Ishikawa (cell line): Measurements from ENCODE around the gene TFRC.

Experiments
- CEBPB ChIP-seq: IDR thresholded peaks from 2 replicates; pipeline ENCODE4 v1.6.1; 2012
- CREB1 ChIP-seq: IDR thresholded peaks from 2 replicates; pipeline ENCODE4 v1.6.1; 2012; ENCODE audit warnings: low read depth
- EGR1 ChIP-seq: IDR thresholded peaks from 2 replicates; pipeline ENCODE4 v1.6.1; 2012
- EP300 ChIP-seq: IDR thresholded peaks from 2 replicates; pipeline ENCODE4 v1.6.1; 2012; ENCODE audit warnings: borderline replicate concordance
- MAX ChIP-seq: IDR thresholded peaks from 2 replicates; pipeline ENCODE4 v1.6.1; 2012
- RAD21 ChIP-seq: IDR thresholded peaks from 2 replicates; pipeline ENCODE4 v1.6.1; 2012; ENCODE audit warnings: low read depth
- REST ChIP-seq: IDR thresholded peaks from 2 replicates; pipeline ENCODE4 v1.6.1; 2012; ENCODE audit warnings: low read depth, mild to moderate bottlenecking
- TAF1 ChIP-seq: IDR thresholded peaks from 2 replicates; pipeline ENCODE4 v1.6.1; 2012; ENCODE audit warnings: low read depth, mild to moderate bottlenecking
- TCF12 ChIP-seq: IDR thresholded peaks from 2 replicates; pipeline ENCODE4 v1.6.1; 2012; ENCODE audit warnings: low read depth
- TEAD4 ChIP-seq: IDR thresholded peaks from 2 replicates; pipeline ENCODE4 v1.6.1; 2012
- USF1 ChIP-seq: IDR thresholded peaks from 2 replicates; pipeline ENCODE4 v1.6.1; 2012
- YY1 ChIP-seq: IDR thresholded peaks from 2 replicates; pipeline ENCODE4 v1.6.1; 2012; ENCODE audit warnings: low read depth
- ZBTB7A ChIP-seq: IDR thresholded peaks from 2 replicates; pipeline ENCODE4 v1.6.1; 2012; ENCODE audit warnings: low read depth

GRCh38 chr3:196054661-196055060 is 27.2 kb downstream of the TFRC start:
- TF ChIP-seq EP300, result no peak
- no peak for TF ChIP-seq MAX
- TF ChIP-seq USF1, result no peak
- TF ChIP-seq YY1, result no peak
- TF ChIP-seq CREB1, result no peak
- no peak for TF ChIP-seq TEAD4
- no peak for TF ChIP-seq RAD21
- TF ChIP-seq TCF12, result no peak
- TF ChIP-seq EGR1, result no peak
- no peak for TF ChIP-seq CEBPB
- TF ChIP-seq ZBTB7A, result no peak
- no peak for TF ChIP-seq REST
- TF ChIP-seq TAF1, result no peak
